HCEC 1CT (cell line): Measurements from ENCODE around the gene COX4I1.
"Not testable (repeated sequence)": the region's sequence is repeated elsewhere in the genome, so short reads cannot be mapped to it uniquely, and the experiment has no call there.

Experiments
- DNase-seq: peaks from one replicate; pipeline ENCODE4 v3.0.0-alpha.2; 2017

The COX4I1 gene

DNA sequence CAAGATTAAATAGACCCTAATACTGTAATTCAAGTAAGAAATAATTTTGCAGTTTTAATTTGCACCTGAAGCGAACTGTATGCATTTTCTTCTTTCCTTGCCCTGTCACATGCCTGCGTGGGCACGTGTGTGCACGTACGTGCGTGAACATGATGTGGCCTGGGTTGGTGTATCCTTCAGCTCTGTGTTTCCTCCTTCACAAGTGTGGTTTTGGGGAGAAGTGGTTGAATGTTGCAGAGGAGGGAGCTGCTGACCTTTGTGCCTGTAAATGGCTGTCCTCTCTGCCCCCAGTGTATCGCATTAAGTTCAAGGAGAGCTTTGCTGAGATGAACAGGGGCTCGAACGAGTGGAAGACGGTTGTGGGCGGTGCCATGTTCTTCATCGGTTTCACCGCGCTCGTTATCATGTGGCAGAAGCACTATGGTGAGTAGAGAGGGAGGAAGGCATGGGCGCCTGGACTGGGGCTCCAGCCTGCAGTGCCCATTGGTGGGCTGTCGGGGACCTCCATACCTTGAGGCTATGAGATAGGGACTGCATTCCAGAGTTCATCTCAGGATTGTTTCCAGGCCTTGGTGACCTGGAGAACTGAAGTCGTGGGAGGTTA lies 6.0 kb downstream of the COX4I1 start:
- no peak for DNase-seq

DNA sequence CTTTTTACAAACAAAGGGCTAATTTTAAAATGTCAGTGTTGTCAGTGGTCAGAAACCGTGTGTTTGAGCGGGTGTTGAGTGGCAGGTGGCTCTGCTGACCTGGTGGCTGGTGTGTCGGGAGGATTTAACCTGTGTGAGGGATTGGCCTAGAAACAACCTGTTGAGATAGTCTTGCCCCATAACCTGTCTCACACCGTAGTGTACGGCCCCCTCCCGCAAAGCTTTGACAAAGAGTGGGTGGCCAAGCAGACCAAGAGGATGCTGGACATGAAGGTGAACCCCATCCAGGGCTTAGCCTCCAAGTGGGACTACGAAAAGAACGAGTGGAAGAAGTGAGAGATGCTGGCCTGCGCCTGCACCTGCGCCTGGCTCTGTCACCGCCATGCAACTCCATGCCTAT lies 7.0 kb downstream of the COX4I1 start:
- DNase-seq = no peak

DNA sequence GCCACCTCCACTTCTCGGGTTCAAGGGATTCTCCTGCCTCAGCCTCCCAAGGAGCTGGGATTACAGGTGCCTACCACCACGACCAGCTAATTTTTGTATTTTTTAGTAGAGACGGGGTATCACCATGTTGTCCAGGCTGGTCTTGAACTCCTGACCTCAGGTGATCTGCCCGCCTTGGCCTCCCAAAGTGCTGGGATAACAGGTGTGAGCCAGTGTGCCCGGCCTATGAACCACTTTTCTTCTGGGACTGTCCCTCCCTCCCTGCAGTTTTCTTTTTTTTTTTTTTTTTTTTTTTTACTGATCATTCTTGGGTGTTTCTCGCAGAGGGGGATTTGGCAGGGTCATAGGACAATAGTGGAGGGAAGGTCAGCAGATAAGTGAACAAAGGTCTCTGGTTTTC lies 7.8 kb downstream of the COX4I1 start:
- DNase-seq = not testable (repeated sequence)

DNA sequence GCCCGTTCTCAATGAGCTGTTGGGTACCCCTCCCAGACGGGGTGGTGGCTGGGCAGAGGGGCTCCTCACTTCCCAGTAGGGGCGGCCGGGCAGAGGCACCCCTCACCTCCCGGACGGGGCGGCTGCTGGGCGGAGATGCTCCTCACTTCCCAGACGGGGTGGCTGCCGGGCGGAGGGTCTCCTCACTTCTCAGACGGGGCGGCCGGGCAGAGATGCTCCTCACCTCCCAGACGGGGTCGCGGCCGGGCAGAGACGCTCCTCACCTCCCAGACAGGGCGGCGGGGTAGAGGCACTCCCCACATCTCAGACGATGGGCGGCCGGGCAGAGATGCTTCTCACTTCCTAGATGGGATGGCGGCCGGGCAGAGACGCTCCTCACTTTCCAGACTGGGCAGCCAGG lies 8.6 kb downstream of the COX4I1 start:
- not testable (repeated sequence) for DNase-seq

DNA sequence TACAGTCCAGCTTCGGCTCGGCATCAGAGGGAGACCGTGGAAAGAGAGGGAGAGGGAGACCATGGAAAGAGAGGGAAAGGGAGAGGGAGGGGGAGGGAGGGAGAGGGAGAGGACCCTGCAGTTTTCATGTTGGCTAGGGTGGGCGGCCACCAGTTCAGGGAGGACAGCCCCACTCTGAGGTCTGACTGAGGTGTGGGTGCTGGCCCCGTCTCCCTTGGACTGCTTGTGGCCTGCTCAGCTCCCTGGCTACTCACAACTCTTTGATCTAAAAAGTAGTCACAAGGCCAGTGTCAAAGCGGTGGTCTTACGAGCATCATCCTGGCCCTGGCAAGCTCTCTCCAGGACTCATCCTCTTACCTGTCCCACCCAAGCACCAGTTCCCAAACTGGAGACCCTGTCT lies 9.4 kb downstream of the COX4I1 start:
- no peak for DNase-seq

DNA sequence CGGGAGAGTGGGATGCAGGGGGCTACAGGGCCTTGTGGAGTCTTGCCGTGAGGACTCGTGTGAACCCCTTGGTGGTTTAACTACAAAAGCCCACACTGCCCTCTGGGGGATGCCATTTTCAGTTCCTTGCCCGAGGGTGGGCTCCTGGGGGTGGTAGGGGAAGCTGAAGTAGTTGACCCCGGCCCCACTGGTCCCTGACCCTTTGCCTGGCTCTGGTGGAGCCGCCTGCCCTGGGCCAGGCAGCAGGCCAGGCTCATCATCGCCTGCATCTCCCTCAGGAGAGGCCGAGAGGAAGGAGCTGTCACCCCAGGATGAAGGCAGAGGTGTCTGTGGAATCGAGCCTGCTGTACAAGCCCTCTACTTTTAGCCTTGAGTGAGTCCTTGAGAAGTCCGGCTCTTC lies 10.2 kb downstream of the COX4I1 start:
- DNase-seq = no peak

DNA sequence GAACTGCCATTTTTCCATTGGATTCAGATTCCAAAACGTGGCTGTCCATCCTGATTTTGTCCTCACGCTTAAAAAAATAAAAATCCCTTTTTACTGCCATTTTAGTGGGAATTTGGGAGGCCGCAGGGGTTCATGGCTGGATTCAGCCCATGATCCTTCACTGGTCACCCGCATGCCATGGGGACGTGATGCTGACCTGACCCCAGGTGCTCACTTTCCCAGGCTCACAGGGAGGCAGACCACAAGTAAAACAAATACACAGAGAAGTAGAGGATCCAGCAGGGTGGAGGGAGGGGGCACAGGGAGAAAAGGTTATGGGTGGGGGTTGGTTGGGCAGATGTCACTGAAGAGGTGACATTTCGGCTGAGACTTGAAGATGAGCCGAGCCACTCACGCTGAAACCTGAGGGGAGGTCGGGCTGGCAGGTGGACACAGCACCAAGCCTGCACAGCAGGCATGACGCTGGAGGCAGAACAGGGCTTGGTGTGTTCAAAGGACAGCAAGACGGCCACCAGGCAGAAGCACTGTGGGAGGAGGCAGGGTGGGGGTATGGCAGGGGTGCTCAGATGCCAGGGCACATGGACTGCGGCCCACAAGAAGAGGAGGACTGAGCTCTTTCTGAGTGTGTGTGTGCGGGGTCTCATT lies 10.7 kb downstream of the COX4I1 start:
- no peak for DNase-seq

DNA sequence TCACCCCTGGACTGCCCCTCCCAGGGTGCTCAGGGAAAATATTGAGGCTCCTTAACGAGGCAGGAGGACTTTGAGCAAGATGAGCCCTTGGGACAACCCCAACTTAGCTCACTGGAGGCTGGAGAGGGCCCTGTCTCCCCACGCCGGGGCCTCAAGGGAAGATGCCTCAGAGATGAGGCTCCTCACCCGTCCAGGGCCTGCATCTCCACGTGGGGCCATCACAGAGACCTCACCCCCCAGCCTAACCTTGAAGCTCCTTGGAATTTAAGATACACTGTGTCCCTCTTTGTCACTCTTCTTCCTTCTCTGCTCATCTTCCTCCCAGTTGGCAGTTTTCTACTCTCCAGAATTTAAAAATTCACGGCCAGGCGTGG lies 11.2 kb downstream of the COX4I1 start:
- DNase-seq = no peak

DNA sequence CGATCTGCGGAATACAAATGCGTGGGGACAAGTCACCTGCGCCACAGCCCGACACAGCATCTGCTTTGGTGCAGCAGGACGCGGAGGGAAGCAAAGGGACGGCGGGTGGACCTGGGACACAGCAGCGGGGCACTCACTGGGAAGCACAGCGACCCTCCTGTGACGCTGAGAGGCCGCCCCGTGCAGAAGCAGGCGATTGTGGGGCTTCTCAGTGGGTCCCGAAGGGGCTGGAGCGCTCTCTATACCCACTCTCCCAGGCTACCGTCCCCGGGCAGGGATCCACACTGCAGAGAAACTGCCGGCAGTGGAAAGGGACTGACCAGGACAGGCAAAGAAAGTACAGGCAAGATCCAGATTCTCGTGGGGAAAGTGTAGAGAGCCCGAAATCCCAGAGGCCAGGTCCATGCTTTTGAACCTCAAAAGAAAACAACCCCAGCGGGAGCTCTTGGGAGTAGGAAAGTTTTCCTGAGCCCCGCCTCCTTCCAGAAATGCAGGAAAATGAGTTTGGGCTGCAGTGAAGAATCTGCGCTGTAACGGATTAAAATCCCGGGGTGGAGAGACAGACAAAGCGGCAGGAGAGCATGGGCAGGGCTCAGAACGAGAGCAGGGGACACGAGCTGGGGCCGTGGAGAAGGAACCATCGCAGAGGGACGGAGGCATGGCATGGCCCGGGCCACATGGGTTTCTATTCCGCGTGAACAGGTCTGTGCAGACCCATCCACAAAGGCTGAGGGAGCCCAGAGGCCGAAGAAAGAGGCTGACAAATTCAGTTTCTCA lies 12.7 kb downstream of the COX4I1 start:
- no peak for DNase-seq

DNA sequence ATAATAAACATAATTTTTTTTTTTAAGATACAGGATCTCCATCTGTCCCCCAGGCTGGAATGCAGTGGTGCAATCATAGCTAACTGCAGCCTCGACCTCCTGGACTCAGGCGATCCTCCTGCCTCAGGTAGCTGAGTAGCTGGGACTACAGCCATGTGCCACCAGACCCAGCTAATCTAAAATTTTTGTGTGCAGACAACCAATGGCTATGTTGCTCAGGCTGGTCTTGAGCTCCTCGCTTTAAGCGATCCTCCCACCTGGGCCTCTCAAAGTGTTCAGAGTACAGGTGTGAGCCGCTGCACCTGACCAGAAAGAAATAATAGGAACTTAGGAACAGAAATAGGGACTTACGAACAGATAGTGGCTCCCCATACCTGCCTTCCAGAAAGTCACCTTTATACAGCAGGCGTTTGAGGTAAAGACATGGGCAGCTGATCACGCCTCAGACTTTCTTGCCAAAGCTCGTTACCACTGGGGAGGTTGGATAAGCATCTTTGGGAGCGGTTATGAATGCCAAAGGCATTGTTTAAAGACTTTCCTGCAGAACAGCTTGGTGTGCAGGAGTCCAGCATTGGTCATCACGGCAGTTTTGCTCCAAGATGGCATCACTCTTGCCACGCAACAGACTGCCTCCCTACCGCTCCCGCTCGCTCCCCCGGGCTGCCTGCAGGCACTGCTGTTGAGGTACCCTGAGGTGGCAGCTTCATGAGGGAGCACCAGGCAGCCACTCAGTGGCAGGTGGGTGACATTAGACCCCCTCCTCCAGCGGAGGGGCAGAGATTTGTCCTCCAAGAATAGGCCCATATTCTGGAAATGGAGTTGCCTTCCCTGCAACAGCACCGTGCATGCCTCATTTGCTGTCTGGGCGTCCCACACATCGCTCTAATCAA lies 13.6 kb downstream of the COX4I1 start:
- DNase-seq = no peak

DNA sequence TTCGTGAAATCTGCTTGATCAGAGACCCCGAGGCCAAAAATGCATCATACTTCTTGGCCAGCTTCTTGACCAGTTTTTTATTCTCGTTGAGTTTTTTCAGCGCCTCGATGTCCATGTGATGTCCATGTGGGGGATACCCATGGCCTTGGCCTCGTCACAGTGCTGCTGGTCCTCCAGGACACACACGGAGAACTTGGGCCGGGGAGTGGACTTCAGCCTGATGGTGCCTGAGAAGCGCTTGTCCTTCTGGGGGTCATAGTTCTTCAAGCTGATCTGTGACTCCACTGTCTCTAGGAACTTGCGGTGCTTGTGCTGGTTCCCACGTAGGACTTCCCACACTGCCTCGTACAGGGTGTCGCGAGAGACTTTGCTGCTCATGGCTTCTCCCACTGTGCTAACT lies 16.7 kb downstream of the COX4I1 start:
- DNase-seq = no peak

DNA sequence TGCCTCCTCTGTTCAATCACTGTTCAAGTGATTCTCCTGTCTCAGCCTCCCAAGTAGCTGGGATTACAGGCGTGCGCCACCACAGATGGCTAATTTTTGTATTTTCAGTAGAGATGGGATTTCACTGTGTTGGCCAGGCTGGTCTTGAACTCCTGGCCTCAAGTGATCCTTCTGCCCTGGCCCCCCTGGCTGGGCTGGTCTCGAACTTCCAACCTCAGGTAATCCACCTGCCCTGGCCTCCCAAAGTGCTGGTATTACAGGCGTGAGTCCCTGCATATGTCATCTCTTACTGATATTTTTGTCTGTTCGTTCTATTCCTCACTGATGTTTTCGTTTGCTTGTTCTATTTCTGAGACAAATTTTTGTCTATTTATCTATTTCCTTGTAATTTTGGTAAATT lies 17.7 kb downstream of the COX4I1 start:
- DNase-seq = not testable (repeated sequence)

DNA sequence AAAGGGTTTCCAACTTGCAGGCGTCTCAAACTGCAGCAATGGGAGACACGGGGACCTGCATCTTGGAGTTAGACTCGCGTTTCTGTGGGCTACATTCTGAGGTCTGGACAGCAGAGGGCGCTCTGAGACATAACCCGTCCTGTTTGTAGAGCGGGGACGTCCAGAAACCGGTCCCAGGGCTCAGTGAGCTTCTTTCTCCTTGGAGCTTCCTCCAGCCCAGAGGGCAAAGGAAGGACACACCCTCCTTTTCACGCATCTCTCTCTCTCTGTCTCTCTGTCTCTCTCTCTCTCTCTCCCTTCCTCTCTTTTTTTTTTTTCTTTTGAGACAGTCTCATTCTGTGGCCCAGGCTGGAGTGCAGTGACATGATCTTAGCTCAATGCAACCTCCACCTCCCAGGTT lies 19.8 kb downstream of the COX4I1 start:
- DNase-seq = peak; percentile 60

DNA sequence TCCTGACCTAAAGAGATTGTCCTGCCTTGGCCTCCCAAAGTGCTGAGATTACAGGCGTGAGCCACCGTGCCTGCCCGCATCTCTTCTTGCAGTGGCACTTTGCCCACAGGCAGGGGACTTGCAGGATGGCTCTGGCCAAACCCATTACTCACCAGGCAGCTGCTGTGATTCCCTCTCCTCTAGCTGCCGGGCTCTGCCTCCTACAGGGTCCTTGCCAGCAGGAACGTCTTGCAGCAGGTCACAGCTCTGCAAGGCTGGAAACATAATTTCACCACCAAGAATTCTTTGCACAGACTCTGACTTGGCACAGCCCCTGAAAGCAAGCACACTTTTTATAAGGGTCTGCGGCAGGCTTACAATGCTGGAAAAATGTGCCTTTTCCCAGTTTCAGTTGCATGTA lies 20.3 kb downstream of the COX4I1 start:
- DNase-seq = no peak

DNA sequence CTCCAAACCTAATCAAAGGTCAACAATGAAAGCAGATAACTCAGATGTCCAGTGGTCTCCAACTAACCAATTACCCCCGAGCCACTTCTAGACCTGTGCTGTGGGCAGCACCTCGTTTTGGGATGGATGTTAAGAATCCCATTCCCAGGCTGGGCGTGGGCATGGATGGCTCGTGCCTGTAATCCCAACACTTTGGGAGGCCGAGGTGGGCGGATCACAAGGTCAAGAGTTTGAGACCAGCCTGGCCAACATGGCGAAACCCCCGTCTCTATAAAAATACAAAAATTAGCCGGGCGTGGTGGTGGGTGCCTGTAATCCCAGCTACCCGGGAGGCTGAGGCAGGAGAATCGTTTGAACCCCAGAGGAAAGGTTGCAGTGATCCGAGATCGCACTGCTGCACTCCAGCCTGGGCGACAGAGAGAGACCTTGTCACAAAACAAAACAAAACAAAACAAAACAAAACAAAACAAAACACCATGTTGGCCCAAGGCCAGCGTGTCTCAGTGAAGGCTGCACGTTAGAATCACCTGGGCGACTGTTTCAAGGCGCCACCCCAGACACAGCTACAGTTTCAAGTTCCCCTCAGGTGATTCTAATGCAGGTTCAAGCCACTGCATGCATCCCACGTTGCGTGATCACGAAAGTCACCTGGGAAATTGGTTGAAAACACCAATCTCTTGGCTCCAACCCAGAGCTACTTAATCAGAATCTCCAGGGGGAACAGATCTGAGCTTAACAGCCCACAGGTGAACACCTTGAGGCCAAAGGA lies 21.3 kb downstream of the COX4I1 start:
- no peak for DNase-seq

DNA sequence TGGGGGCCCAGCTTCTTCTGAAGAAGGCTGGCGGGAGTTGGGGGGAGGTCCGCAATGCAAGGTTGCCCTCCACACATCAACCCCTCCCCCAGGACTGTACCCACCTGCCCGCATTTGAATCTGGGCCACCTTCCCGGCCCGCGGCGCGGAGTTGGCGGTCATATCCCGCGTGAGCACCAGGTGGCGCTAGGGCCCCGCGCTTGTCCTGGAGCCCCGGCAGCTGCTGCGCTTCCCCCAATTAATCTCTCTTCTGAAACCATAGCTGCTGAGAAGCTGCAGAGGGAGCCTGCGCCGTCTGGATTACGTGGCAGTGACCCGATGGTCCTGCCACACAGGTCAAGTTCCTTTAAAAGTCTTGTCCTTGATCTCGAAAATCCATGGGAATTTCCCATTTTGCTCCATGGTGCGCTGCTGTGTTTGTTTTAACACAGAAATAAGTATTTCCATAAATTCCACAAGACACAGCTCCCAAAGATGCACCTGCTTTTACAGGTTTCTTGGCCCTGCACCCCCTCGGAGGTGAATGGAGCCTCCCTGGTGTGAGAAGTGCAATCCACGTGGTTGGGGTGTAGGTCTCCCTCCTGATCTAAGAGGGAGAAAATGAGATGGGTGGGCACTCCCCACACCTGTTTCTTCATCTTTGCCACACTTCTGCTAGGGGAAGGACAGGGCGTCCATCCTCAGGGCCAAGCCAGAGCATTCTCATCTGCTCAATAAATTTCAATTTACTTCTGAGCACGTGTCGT lies 22.1 kb downstream of the COX4I1 start:
- DNase-seq = peak; percentile 80

DNA sequence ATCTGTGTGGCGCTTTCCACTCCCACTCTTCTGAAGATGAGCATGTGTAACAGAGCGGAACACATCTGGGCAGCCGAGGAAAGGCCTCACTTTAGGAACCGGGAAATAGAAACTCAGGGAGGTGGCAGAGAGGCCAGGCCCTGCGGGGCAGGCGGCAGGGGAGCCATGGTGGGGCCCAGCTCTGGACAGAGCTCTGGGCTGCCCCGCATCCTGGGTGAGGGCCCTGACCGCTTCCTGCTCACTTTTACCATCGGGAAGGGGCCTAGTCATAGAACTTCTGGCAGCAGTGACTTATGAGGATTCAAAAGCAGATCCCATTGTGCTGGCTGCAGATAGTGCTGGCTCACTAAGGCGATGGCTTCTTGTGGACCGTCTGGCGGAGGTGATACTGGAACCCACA lies 22.6 kb downstream of the COX4I1 start:
- DNase-seq = no peak

DNA sequence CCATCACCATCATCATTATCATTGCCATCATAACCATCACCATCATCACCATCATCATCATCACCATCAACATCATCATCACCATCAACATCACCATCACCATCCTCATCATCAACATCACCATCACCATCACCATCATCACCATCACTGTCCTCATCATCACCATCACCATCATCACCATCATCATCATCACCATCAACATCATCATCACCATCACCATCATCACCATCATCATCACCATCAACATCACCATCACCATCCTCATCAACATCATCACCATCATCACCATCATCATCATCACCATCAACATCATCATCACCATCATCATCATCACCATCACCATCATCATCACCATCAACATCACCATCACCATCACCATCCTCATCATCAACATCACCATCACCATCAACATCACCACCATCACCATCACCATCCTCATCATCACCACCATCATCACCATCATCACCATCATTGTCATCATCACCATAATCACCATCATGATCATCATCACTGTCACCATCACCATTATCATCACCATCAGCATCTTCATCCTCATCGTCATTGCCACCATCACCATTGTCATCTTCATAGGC lies 23.9 kb downstream of the COX4I1 start:
- no peak for DNase-seq

DNA sequence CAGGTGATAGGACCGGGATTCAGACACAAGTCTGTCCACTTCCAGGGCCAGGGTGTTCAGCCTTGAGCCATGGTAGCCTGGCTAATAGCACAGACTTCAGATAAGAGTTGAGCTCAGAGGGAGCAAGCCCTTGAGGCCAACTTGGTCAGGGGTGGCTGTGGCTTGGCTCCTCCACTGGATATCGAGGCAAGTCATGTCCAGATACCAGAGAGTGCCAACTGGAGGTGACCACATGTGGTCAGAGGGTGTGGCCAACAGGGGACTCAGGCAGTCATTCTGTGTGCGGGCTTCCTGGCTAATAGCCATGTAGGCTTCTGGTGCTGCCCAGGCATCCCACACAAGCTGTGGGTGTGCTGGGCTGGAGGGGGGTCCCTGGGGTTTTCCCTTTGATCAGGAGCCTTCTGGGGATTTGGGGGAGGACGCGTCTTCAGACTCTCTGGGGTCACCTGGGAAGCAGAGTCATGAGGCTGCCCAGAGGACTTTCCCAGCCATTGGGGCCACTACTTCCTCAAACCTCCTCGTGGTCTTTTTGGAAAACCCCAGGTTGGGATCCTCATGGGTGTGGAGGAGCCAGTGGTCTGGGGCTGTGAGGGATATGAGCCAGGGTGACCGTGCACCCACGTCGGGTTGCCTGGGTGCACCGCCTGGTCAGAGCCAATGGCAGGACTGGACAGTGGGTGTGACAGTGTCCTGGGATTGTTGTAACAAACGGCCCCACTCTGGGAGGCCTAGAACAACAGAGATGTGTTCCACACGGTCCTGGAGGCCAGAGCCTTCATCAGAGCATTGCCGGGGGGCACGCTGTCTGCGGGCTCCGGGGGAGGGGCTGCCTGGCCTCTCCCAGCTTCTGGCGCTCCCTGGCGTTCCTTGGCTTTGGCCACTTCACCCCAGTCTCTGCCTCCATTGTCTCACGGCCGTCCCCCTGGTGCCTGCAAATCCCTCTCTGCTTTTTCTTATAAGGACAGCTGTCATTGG lies 25.0 kb downstream of the COX4I1 start:
- DNase-seq = no peak

DNA sequence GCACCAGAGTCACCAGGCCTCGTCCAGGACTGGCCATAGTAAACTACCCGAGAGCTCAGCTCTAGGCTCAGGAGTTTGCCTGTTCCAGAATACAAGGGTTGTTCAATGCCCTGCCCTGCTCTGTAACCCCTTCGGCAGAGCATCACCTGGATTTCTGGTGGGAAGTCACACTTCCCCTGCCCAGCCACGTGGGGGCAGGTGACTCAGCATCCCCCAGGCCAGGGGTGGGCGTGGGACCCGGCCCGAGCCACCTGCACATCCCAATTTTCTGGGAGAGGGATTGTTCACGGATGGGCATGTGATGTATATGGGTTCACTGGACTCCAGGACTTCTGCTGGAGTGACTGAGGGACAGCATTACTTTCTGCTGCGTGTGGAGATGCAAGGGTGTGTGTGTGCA lies 25.8 kb downstream of the COX4I1 start:
- no peak for DNase-seq
